Measurements from ENCODE around the gene KCNQ1. TPM values are rescaled to one million over a fixed set of nuclear protein-coding genes. Genes with fewer than 3 reads are reported as not detected.

Gene KCNQ1
- total and polyA plus RNA-seq, 2 donors (not counting 1 experiment from before 2014, with no cell fraction given) = not detected

DNA sequence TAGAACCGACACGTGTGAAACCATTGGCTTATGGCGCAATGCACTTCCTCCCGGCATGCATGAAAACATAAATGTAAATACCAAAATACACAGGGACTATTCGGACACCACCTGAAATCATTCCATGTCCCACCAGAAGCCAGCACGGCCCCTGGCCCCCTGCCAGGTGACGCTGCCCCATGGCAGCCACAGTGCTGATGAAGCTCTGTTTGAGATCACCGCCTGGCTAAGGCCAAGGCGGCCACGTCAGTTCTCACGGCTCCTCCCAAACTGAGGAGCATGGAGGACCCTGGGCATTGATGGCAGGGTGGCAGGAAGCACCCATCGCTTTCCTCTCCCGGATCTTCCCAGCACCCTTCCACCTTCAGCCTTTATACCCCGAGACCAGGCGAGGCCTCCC, 351.3 kb downstream of the KCNQ1 start:
- Histone ChIP-seq H3K79me2 (ENCODE audit: control insufficient read depth, insufficient read depth, low read length) (no peaks in the 10 kb centered on the region), H3K36me3 (ENCODE audit: control insufficient read depth, insufficient read depth, low read length) (no peaks in the 10 kb centered on the region), H3K4me2 (ENCODE audit: extremely low read depth, insufficient read depth, low read length) (no peak overlapping the region), H2AFZ (ENCODE audit: low read length) (no peak overlapping the region), H3K4me3 (replicated peaks in 1 of 4; ENCODE audit: control extremely low read depth in 1 of 4, insufficient read depth in 1 of 4, low read depth in 3 of 4, low read length in 4 of 4) (no peak overlapping the region), H3K27ac (ENCODE audit: insufficient read depth, low read length) (no peak overlapping the region), H3K9me3 (ENCODE audit: control insufficient read depth, insufficient read depth, low read depth, low read length) (no peaks in the 10 kb centered on the region), H3K4me1 (ENCODE audit: control insufficient read depth, extremely low read depth, insufficient read depth, low read length) (peaks cover 3% of the 10 kb centered on the region), H3K9ac (ENCODE audit: insufficient read depth, low read length) (no peak overlapping the region), H3K27me3 (ENCODE audit: control insufficient read depth, insufficient read depth, low read length) (peaks cover 12% of the 10 kb centered on the region), H4K20me1 (ENCODE audit: control insufficient read depth, extremely low read depth, insufficient read depth, low read length) (no peaks in the 10 kb centered on the region)
- no peak for DNase-seq (ENCODE audit: low read depth in 2 of 2)
- TF ChIP-seq, protein P1, sequence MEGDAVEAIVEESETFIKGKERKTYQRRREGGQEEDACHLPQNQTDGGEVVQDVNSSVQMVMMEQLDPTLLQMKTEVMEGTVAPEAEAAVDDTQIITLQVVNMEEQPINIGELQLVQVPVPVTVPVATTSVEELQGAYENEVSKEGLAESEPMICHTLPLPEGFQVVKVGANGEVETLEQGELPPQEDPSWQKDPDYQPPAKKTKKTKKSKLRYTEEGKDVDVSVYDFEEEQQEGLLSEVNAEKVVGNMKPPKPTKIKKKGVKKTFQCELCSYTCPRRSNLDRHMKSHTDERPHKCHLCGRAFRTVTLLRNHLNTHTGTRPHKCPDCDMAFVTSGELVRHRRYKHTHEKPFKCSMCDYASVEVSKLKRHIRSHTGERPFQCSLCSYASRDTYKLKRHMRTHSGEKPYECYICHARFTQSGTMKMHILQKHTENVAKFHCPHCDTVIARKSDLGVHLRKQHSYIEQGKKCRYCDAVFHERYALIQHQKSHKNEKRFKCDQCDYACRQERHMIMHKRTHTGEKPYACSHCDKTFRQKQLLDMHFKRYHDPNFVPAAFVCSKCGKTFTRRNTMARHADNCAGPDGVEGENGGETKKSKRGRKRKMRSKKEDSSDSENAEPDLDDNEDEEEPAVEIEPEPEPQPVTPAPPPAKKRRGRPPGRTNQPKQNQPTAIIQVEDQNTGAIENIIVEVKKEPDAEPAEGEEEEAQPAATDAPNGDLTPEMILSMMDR (conservative IDR thresholded peaks at IDR 0.05 in 1 of 2, IDR thresholded peaks at IDR 0.05 in 1 of 2; ENCODE audit: low read depth in 1 of 2, low read length in 2 of 2) = no peak
- TF ChIP-seq EZH2 (IDR thresholded peaks at IDR 0.05; ENCODE audit: low read length, missing control alignments) = no peak

DNA sequence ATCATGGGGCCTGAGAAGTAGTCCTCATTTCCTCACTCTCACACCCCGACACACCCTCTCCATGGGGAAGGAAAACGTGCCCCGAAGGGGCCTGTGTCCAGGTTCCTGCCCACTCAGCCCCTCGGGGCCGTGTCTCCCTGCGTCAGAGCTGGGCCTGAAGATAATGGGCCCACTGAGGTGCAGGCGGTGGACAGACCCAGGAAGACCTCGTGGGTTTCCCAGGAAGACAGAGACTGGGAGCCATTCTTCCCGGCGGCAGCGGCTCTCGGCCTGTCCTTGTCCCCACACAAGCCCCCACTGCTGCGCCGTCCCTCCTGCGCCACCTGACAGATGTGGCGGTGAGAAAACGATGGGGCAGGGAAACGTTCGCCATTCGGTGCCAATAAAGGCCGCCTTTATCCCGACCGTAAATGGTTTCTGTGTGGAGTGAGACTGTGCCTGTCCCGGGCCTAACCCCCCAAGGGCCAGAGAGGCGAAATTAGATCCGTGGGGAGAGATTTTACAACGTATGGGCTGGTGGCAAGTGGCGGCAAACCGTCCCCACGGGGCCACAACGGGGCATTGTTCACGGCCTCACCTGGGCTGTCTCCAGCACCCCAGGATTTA, 351.8 kb downstream of the KCNQ1 start:
- no peak overlapping the region for H3K9ac ChIP-seq (ENCODE audit: insufficient read depth, low read length)
- TF ChIP-seq, protein P1 (conservative IDR thresholded peaks at IDR 0.05 in 1 of 2, IDR thresholded peaks at IDR 0.05 in 1 of 2; ENCODE audit: low read depth in 1 of 2, low read length in 2 of 2) = no peak

DNA sequence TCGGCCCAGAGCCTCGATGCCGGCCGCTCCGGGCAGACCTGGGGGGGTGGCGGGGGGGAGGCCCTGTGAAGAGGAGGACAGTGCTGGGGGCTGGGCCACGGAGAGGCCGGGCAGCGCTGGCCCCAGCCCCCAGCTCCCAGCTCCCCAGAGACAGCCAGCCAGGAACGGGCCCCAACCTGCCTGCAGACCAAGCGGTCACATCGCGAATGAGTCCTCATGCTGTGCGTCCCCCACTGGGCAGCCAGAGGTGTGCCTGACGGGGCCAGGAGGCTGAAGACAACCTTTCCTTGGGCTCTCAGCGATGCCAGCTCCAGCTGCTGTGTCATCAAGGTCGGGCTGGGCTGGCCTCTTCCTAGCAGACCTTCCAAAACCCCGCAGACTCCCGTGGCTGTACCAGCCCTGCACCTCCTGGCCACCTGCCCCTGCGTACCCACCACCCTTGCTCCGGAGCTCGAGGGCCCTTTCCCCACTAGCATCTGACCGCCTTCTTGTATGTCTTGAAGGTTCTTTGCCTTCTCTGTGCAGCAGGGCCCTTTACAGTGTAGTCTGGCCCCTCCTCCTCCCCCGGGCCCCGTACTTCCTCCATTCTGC, 352.4 kb downstream of the KCNQ1 start:
- H4K20me1 ChIP-seq (ENCODE audit: control insufficient read depth, extremely low read depth, insufficient read depth, low read length) = no peaks in the 10 kb centered on the region
- H2AFZ ChIP-seq (ENCODE audit: low read length) = no peak overlapping the region
- H3K36me3 ChIP-seq (ENCODE audit: control insufficient read depth, insufficient read depth, low read length) = no peaks in the 10 kb centered on the region
- H3K9ac ChIP-seq (ENCODE audit: insufficient read depth, low read length) = no peak overlapping the region
- H3K27me3 ChIP-seq (ENCODE audit: control insufficient read depth, insufficient read depth, low read length) = peaks cover 11% of the 10 kb centered on the region
- H3K9me3 ChIP-seq (ENCODE audit: control insufficient read depth, insufficient read depth, low read depth, low read length) = no peaks in the 10 kb centered on the region
- peaks cover 3% of the 10 kb centered on the region for H3K4me1 ChIP-seq (ENCODE audit: control insufficient read depth, extremely low read depth, insufficient read depth, low read length)
- H3K4me2 ChIP-seq (ENCODE audit: extremely low read depth, insufficient read depth, low read length) = no peak overlapping the region
- H3K79me2 ChIP-seq (ENCODE audit: control insufficient read depth, insufficient read depth, low read length) = no peaks in the 10 kb centered on the region
- no peak for DNase-seq (ENCODE audit: low read depth in 2 of 2)
- H3K27ac ChIP-seq (ENCODE audit: insufficient read depth, low read length) = no peak overlapping the region
- no peak overlapping the region for H3K4me3 ChIP-seq (replicated peaks in 1 of 4; ENCODE audit: control extremely low read depth in 1 of 4, insufficient read depth in 1 of 4, low read depth in 3 of 4, low read length in 4 of 4)
- TF ChIP-seq EZH2 (IDR thresholded peaks at IDR 0.05; ENCODE audit: low read length, missing control alignments) = no peak
- TF ChIP-seq, protein P1 (conservative IDR thresholded peaks at IDR 0.05 in 1 of 2, IDR thresholded peaks at IDR 0.05 in 1 of 2; ENCODE audit: low read depth in 1 of 2, low read length in 2 of 2) = no peak

More for the DNA sequence above, 351.8 kb downstream of the KCNQ1 start:
- Histone ChIP-seq H3K79me2 (ENCODE audit: control insufficient read depth, insufficient read depth, low read length) (no peaks in the 10 kb centered on the region), H3K4me1 (ENCODE audit: control insufficient read depth, extremely low read depth, insufficient read depth, low read length) (peaks cover 3% of the 10 kb centered on the region), H3K9me3 (ENCODE audit: control insufficient read depth, insufficient read depth, low read depth, low read length) (no peaks in the 10 kb centered on the region), H2AFZ (ENCODE audit: low read length) (no peak overlapping the region), H4K20me1 (ENCODE audit: control insufficient read depth, extremely low read depth, insufficient read depth, low read length) (no peaks in the 10 kb centered on the region), H3K27ac (ENCODE audit: insufficient read depth, low read length) (no peak overlapping the region), H3K4me3 (replicated peaks in 1 of 4; ENCODE audit: control extremely low read depth in 1 of 4, insufficient read depth in 1 of 4, low read depth in 3 of 4, low read length in 4 of 4) (no peak overlapping the region), H3K4me2 (ENCODE audit: extremely low read depth, insufficient read depth, low read length) (no peak overlapping the region), H3K27me3 (ENCODE audit: control insufficient read depth, insufficient read depth, low read length) (peaks cover 11% of the 10 kb centered on the region), H3K36me3 (ENCODE audit: control insufficient read depth, insufficient read depth, low read length) (no peaks in the 10 kb centered on the region)
- no peak for DNase-seq (ENCODE audit: low read depth in 2 of 2)

Data from fibroblast of lung (primary cell).